K562 (cell line): ENCODE data around the gene SLC26A8. TPM values are rescaled to one million over a fixed set of nuclear protein-coding genes. Genes with fewer than 3 reads are reported as not detected.

Experiments
- CBFB ChIP-seq: sonication (generic); formaldehyde crosslinking; IDR thresholded peaks from 2 replicates; pipeline ENCODE4 v1.4.0; 2020; ENCODE audit warnings: mild to moderate bottlenecking, missing genetic modification reagents
- FOXK2 ChIP-seq, 2 experiments: fragments of 450-650 bp; IDR thresholded peaks in 1 of 2; conservative IDR thresholded peaks in 1 of 2; 2 replicates each; pipeline ENCODE4 v1.6.1; 2016; ENCODE audit warnings: low read depth in 2 of 2, mild to moderate bottlenecking in 1 of 2
- HMG20B ChIP-seq: fragments of 250-450 bp; sonication (Bioruptor Pico); IDR thresholded peaks from 2 replicates; pipeline ENCODE4 v1.5.0; 2021; ENCODE audit warnings: mild to moderate bottlenecking
- LARP7 ChIP-seq: fragments of 450-650 bp; IDR thresholded peaks from 2 replicates; pipeline ENCODE4 v1.6.1; 2016
- MIER1 ChIP-seq: fragments of 450-650 bp; IDR thresholded peaks from 2 replicates; pipeline ENCODE4 v1.6.1; 2016; ENCODE audit warnings: antibody characterized with exemption, mild to moderate bottlenecking, low read depth
- MYC ChIP-seq, 2 experiments: fragments of 250-450 bp in 1 of 2; sonication (Bioruptor Pico) in 1 of 2; IDR thresholded peaks; 2 replicates each; pipeline versions ENCODE4 v1.5.1 to v1.6.1; 2012 to 2021; ENCODE audit warnings: low read depth in 2 of 2, borderline replicate concordance in 1 of 2, improper control_type of control experiment in 1 of 2, low read length in 1 of 2, mild to moderate bottlenecking in 1 of 2, moderate library complexity in 1 of 2
- POLR2A ChIP-seq: fragments of 450-650 bp; conservative IDR thresholded peaks from 2 replicates; pipeline ENCODE4 v1.6.1; 2016
- SMC3 ChIP-seq: conservative IDR thresholded peaks from 2 replicates; pipeline ENCODE4 v1.6.1; 2011; ENCODE audit warnings: low read depth, low read length, improper control_type of control experiment; ENCODE audit not compliant: insufficient read depth
- ZNF197 ChIP-seq: fragments of 200-800 bp; sonication (Bioruptor generic); IDR thresholded peaks from 2 replicates; pipeline ENCODE4 v1.6.1; 2016; ENCODE audit warnings: low read depth, missing genetic modification characterization, missing compliant biosample characterization
- ZNF384 ChIP-seq: IDR thresholded peaks from 2 replicates; pipeline ENCODE4 v1.6.1; 2012; ENCODE audit warnings: low read depth, low read length, improper control_type of control experiment
- ZNF507 ChIP-seq: conservative IDR thresholded peaks from 2 replicates; pipeline ENCODE4 v1.6.1; 2017; ENCODE audit warnings: missing genetic modification characterization, missing compliant biosample characterization
- ZNF668 ChIP-seq: fragments of 250-450 bp; sonication (Bioruptor Pico); IDR thresholded peaks from 2 replicates; pipeline ENCODE4 v1.8.0; 2022; ENCODE audit warnings: mild to moderate bottlenecking, inconsistent platforms
- polyA plus RNA-seq, 8 experiments: library from polyadenylated mRNA; depleted of rRNA in 4 of 8; stranded (reverse) in 5 of 8; unstranded in 3 of 8; fragments of >200 nt; fragmentation: Nextera tagmentation in 2 of 8; fragmentation: Illumina TruSeq in 1 of 8; extraction: Ambion mirVana in 2 of 8; extraction: Trizol in 1 of 8; gene quantifications; 2 replicates each; pipeline versions ENCODE4 v1.2.1 to v1.2.3, GENCODE V29; 2011 to 2014; ENCODE audit warnings: inconsistent platforms in 1 of 8, missing spikeins in 1 of 8
- total RNA-seq, 7 experiments: library from RNA; depleted of rRNA in 6 of 7; stranded (reverse); fragments of >200 nt in 6 of 7; fragmentation: Illumina TruSeq in 2 of 7; extraction: Trizol in 2 of 7; gene quantifications; 2 replicates each; pipeline versions ENCODE4 v1.2.1 to v1.2.3, GENCODE V29; 2011 to 2021; ENCODE audit warnings: low replicate concordance in 1 of 7
- TF ChIP-seq, protein P1 (sequence below): fragments of 250-450 bp; sonication (Bioruptor Pico); IDR thresholded peaks from 2 replicates; pipeline ENCODE4 v1.8.0; 2021; ENCODE audit warnings: moderate library complexity, mild to moderate bottlenecking, inconsistent platforms
- TF ChIP-seq, protein P2 (sequence below): fragments of 150-350 bp; conservative IDR thresholded peaks from 2 replicates; pipeline ENCODE4 v1.6.1; 2014; ENCODE audit warnings: low read length
- TF ChIP-seq, protein P3 (sequence below): fragments of 450-650 bp; IDR thresholded peaks from 2 replicates; pipeline ENCODE4 v1.6.1; 2017; ENCODE audit warnings: mild to moderate bottlenecking, moderate library complexity
- TF ChIP-seq, protein P4 (sequence below): sonication (generic); formaldehyde crosslinking; IDR thresholded peaks from 2 replicates; pipeline ENCODE4 v1.8.1; 2023; ENCODE audit warnings: mild to moderate bottlenecking, missing genetic modification reagents
- TF ChIP-seq, protein P5 (sequence below): fragments of 450-650 bp; formaldehyde crosslinking; IDR thresholded peaks from 2 replicates; pipeline ENCODE4 v1.4.0; 2022; ENCODE audit warnings: missing genetic modification characterization
- TF ChIP-seq, protein P6 (sequence below): sonication (generic); formaldehyde crosslinking; IDR thresholded peaks from 2 replicates; pipeline ENCODE4 v1.8.0; 2022; ENCODE audit warnings: mild to moderate bottlenecking, missing genetic modification reagents

SLC26A8 gene
- total and polyA plus RNA-seq, 9 of the 15 experiments (the other 6 are each of a cell fraction or from before 2014, with no cell fraction given), result not detected

DNA sequence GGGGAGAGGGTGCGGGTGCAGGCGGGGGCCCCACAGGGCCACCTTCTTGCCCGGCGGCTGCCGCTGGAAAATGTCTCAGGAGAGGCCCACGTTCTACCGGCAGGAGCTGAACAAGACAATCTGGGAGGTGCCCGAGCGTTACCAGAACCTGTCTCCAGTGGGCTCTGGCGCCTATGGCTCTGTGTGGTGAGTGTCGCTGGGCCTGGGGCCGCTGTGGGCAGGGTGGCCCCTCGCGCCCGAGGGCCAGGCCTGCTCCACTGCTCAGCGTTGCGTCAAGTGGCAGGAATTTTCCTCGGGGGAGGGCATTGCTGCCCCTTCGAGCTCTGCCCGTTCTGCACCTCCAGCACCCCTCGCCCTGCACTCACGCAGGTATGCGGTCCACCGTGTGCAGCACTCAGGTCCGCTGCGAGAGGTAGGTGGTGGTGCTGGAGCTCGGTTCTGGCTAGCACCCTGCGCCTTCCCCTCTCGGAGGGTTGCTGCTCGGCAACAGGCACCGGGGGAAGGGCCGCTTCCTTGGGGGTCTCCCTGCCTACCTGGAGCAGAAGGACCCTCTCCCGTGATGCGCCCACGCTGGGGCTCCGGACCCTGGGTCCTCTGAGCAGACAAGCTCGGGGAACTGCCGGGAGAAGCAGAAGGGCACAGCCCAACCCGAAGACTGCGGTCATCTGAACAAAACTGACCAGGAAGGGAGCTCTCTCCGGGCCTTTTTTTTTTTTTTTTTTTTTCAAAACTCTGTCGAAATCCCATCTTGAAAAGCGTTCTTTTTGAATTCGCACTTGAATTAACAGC lies 3.8 kb upstream of the SLC26A8 start (continued):
- TF ChIP-seq MYC (IDR thresholded peaks at IDR 0.05; ENCODE audit: low read depth, low read length), result no peak
- TF ChIP-seq MYC (CRISPR knock-in tag; IDR thresholded peaks at IDR 0.05; ENCODE audit: borderline replicate concordance, low read depth), result no peak
- TF ChIP-seq, protein P1, sequence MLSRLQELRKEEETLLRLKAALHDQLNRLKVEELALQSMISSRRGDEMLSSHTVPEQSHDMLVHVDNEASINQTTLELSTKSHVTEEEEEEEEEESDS (CRISPR knock-in tag), result no peak
- no peak for TF ChIP-seq FOXK2 (conservative IDR thresholded peaks at IDR 0.05 in 1 of 2, IDR thresholded peaks at IDR 0.05 in 1 of 2; ENCODE audit: low read depth in 2 of 2)
- TF ChIP-seq, protein P2, sequence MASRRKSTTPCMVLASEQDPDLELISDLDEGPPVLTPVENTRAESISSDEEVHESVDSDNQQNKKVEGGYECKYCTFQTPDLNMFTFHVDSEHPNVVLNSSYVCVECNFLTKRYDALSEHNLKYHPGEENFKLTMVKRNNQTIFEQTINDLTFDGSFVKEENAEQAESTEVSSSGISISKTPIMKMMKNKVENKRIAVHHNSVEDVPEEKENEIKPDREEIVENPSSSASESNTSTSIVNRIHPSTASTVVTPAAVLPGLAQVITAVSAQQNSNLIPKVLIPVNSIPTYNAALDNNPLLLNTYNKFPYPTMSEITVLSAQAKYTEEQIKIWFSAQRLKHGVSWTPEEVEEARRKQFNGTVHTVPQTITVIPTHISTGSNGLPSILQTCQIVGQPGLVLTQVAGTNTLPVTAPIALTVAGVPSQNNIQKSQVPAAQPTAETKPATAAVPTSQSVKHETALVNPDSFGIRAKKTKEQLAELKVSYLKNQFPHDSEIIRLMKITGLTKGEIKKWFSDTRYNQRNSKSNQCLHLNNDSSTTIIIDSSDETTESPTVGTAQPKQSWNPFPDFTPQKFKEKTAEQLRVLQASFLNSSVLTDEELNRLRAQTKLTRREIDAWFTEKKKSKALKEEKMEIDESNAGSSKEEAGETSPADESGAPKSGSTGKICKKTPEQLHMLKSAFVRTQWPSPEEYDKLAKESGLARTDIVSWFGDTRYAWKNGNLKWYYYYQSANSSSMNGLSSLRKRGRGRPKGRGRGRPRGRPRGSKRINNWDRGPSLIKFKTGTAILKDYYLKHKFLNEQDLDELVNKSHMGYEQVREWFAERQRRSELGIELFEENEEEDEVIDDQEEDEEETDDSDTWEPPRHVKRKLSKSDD, result no peak
- TF ChIP-seq ZNF668 (CRISPR knock-in tag), result no peak
- TF ChIP-seq ZNF197 (CRISPR knock-in tag), result no peak
- TF ChIP-seq, protein P3, sequence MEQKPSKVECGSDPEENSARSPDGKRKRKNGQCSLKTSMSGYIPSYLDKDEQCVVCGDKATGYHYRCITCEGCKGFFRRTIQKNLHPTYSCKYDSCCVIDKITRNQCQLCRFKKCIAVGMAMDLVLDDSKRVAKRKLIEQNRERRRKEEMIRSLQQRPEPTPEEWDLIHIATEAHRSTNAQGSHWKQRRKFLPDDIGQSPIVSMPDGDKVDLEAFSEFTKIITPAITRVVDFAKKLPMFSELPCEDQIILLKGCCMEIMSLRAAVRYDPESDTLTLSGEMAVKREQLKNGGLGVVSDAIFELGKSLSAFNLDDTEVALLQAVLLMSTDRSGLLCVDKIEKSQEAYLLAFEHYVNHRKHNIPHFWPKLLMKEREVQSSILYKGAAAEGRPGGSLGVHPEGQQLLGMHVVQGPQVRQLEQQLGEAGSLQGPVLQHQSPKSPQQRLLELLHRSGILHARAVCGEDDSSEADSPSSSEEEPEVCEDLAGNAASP, result no peak
- TF ChIP-seq LARP7, result no peak
- no peak for TF ChIP-seq HMG20B (CRISPR knock-in tag)
- 0 out of 2 replicates have a peak, but pooled peaks have one; percentile 57 for TF ChIP-seq ZNF384
- TF ChIP-seq CBFB, result peak; percentile 46; the same call in 1 of the 2 replicates
- TF ChIP-seq MIER1, result peak; percentile 63; the same call in 1 of the 2 replicates
- TF ChIP-seq, protein P4, sequence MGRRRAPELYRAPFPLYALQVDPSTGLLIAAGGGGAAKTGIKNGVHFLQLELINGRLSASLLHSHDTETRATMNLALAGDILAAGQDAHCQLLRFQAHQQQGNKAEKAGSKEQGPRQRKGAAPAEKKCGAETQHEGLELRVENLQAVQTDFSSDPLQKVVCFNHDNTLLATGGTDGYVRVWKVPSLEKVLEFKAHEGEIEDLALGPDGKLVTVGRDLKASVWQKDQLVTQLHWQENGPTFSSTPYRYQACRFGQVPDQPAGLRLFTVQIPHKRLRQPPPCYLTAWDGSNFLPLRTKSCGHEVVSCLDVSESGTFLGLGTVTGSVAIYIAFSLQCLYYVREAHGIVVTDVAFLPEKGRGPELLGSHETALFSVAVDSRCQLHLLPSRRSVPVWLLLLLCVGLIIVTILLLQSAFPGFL, result no peak; the same call in none of the 2 replicates
- TF ChIP-seq ZNF507 (tag), result no peak
- TF ChIP-seq SMC3, result no peak
- TF ChIP-seq, protein P5, sequence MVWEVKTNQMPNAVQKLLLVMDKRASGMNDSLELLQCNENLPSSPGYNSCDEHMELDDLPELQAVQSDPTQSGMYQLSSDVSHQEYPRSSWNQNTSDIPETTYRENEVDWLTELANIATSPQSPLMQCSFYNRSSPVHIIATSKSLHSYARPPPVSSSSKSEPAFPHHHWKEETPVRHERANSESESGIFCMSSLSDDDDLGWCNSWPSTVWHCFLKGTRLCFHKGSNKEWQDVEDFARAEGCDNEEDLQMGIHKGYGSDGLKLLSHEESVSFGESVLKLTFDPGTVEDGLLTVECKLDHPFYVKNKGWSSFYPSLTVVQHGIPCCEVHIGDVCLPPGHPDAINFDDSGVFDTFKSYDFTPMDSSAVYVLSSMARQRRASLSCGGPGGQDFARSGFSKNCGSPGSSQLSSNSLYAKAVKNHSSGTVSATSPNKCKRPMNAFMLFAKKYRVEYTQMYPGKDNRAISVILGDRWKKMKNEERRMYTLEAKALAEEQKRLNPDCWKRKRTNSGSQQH (CRISPR knock-in tag), result no peak
- TF ChIP-seq POLR2A, result no peak
- TF ChIP-seq, protein P6, sequence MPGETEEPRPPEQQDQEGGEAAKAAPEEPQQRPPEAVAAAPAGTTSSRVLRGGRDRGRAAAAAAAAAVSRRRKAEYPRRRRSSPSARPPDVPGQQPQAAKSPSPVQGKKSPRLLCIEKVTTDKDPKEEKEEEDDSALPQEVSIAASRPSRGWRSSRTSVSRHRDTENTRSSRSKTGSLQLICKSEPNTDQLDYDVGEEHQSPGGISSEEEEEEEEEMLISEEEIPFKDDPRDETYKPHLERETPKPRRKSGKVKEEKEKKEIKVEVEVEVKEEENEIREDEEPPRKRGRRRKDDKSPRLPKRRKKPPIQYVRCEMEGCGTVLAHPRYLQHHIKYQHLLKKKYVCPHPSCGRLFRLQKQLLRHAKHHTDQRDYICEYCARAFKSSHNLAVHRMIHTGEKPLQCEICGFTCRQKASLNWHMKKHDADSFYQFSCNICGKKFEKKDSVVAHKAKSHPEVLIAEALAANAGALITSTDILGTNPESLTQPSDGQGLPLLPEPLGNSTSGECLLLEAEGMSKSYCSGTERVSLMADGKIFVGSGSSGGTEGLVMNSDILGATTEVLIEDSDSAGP (CRISPR knock-in tag), result no peak
